HG02973 (cell line): ENCODE data around the gene RIMBP3B.
"Not testable (repeated sequence)": the region's sequence is repeated elsewhere in the genome, so short reads cannot be mapped to it uniquely, and the experiment has no call there.

Experiments
- ATAC-seq: cut with Tn5 transposase; IDR thresholded peaks from one replicate; pipeline ENCODE4 v1.9.1; 2021; ENCODE audit warnings: moderate library complexity; ENCODE audit not compliant: unreplicated experiment

The RIMBP3B gene

GRCh38 chr22:21407792-21408191 is 24.2 kb downstream of the RIMBP3B start:
- not testable (repeated sequence) for ATAC-seq

- not testable (repeated sequence) for ATAC-seq
These were observed 32.8 kb downstream of the RIMBP3B start for GRCh38 chr22:21416375-21416774.

- peak; percentile 65 for ATAC-seq
These were observed 33.7 kb downstream of the RIMBP3B start, which contains the start of gene HIC2 for GRCh38 chr22:21417227-21417746. HIC2 (plus strand) TSS chr22:21417371; CDS start chr22:21442832, 25,461 bp downstream.

GRCh38 chr22:21417853-21418252 is 34.3 kb downstream of the RIMBP3B start:
- ATAC-seq: peak; percentile 26

- not testable (repeated sequence) for ATAC-seq
These were observed 35.6 kb downstream of the RIMBP3B start for GRCh38 chr22:21418974-21419638.

GRCh38 chr22:21420180-21420763 is 36.7 kb downstream of the RIMBP3B start:
- not testable (repeated sequence) for ATAC-seq

GRCh38 chr22:21424084-21424709 is 40.6 kb downstream of the RIMBP3B start:
- ATAC-seq: not testable (repeated sequence)

GRCh38 chr22:21434378-21435233 is 51.1 kb downstream of the RIMBP3B start:
- not testable (repeated sequence) for ATAC-seq

GRCh38 chr22:21435998-21436810 is 52.7 kb downstream of the RIMBP3B start:
- ATAC-seq: not testable (repeated sequence)

GRCh38 chr22:21438013-21438412 is 54.5 kb downstream of the RIMBP3B start:
- not testable (repeated sequence) for ATAC-seq
